Stimulated activated CD4-positive, alpha-beta T cell treated with anti-CD3 and anti-CD28 coated beads, Interleukin-2, amount 100 ng/mL, for 4 hours (primary cell): ENCODE data around the gene ERC2.

Source experiments
- DNase-seq: peaks from one replicate; pipeline ENCODE4 v3.0.0-alpha.2; 2020; ENCODE audit warnings: low read depth

ERC2 gene

DNA sequence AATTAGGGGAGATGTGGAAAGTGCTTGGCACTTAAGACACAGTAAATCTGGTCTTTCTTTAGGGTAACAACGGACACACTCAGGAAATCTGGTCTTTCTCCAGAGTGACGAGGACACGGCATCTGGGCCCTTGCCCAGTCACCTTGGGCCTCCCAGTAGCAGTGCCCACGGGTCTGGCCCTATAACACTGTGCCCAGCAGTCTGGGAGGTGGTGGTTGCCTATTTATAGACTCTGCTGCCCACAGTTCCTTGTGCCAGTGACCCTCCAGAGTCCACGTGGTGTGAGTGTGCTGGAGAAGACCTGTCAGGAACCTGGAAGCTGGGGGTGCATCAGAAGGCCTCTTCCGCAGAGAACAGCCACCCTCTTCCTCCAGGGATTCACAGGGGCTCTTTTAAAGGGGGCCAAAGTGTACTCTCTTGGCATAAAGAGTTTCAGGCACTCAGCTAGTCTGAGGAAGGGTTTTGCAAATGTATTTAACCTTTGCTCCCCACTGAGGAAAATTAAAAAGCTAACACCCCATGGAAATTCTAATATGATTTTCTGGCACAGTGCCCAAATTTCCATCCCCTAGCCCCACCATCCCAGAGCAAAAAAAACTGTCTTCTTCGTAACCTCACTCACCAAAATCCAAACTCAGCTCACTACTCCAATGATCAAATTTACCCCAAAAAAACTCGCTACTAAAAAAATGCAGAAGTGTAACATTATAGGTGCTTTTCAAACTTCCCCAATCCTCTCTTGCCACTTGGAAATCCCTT is 996.6 kb downstream of the ERC2 start:
- no peak for DNase-seq

DNA sequence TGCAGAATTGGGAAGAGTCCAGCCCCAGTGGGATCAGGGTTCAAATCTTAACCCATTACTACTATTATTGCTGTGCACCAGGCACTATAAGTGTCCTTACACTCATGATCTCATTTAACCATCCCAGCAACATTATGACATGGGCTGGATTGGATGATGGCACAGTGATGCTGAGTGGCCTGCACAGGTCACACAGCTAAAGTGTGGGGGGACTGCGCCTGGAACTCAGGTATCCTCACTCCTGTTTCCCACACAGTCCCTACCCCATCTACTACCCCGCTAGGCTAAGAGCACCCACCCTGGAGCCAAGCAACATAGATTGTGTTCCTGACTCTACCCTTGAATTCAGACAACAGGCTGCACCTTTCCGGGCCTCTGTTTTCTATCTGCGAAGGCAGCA is 997.2 kb downstream of the ERC2 start:
- DNase-seq: no peak

DNA sequence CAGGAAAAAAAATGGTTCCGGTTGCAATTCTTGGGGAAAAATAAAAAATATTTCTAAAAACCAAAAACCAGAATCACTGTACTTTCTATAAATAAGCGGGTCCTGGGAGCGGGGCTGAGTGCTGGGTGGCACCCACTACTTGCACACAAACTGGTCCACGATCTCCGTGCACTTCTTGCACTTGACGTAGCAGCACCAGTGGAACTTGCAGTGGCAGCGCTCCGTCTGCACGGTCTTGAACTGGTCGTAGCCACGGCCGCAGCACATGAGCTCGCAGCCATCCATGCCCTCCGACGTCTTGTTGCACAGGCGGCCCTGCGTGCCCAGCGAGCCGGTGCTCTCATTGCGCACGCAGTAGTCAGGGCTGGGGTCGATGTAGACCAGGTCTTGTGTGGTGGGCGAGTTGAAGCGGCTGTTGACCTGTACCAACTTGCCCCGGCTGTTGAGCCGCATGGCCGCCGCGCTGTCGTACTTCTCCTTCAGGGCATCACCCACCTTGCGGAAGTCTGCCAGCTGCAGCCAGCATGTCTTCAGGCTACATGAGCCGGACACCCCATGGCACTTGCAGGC is 998.2 kb downstream of the ERC2 start:
- DNase-seq: no peak

GRCh38 chr3:55468251-55468650 is 1000.0 kb downstream of the ERC2 start:
- no peak for DNase-seq

DNA sequence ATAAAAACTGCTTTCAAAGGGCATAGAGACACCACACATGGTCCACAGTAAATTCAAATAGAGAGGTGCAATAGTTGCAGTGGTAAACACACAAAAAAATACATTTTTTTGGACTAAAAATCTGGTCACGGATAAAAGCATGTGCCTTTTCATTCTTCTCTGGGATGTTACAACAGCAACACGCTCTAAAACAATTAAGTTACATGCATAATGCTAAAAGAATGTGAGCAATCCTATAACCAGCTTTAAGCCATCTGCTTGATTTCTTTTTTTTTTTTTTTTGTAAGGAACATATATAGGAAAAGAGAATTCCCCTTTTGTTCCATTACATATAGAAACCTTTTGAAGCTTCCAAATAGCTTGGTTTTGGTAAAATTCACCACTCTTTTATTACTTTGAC is 1001.2 kb downstream of the ERC2 start:
- DNase-seq: no peak

DNA sequence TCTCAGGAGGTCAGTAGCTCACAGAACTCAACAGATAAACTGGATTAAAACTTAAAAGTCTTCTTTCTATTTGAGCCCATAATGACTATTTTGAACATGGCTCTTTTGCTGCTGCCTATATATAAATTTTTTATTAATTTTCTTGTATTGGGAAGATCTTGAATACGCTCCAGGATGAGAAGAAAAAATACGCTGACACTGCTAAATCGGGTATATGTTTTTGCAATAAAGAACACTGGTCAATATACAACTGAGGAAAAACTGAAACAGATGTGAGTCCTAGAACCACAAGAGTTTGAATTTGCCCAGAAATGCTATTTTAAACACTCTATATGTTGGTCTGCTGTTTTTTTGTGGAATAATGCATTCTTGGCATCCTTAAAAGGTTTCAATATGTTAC is 1001.7 kb downstream of the ERC2 start:
- DNase-seq: no peak

DNA sequence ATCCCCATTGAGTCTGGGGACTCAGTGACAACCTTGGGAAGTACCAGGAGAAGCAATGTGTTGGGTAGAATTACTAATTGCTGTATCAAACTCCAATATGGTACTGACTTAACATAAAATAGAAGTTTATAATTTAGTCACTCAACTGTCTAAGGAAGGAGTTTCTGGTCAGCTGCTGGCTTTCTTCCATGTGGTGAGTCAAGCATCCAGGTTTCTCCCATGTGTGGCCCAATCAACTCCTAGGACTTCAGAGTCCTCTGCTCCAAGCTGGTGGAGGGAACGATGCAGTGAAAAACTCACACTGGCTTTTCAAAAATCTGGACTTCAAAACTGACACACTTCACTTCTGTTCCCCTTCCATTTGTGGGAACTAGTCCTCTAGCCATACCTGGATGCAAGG is 1006.4 kb downstream of the ERC2 start:
- no peak for DNase-seq

- no peak for DNase-seq
Observed at GRCh38 chr3:55459838-55460237, 1008.4 kb downstream of the ERC2 start.
